ENCODE results near the gene GRM1. TPM values are rescaled to one million over a fixed set of nuclear protein-coding genes. Genes with fewer than 3 reads are reported as not detected.

GRM1 gene
- total RNA-seq, 6 experiments from 2014 or later: not detected

GRCh38 chr6:146341493-146342230 is 312.8 kb downstream of the GRM1 start:
- DNase-seq: no peak
- peaks cover 6% of the 10 kb centered on the region; the same call in 1 of the 2 replicates for H3K9me3 Mint-ChIP-seq
- no peaks in the 10 kb centered on the region; the same call in 1 of the 2 replicates for H3K27me3 Mint-ChIP-seq (ENCODE audit: insufficient read depth)
- H3K36me3 Mint-ChIP-seq (ENCODE audit: low read depth): no peaks in the 10 kb centered on the region
- no peak overlapping the region for H3K27ac Mint-ChIP-seq
- no peak overlapping the region for H3K4me3 Mint-ChIP-seq
- no peaks in the 10 kb centered on the region for H3K4me1 Mint-ChIP-seq (ENCODE audit: low read depth)
- no peak for TF ChIP-seq CTCF (IDR thresholded peaks at IDR 0.05)

GRCh38 chr6:146345598-146345997 is 316.7 kb downstream of the GRM1 start:
- Mint-ChIP-seq H3K27me3 (ENCODE audit: insufficient read depth) (no peaks in the 10 kb centered on the region), H3K9me3 (no peaks in the 10 kb centered on the region; the same call in 1 of the 2 replicates), H3K36me3 (ENCODE audit: low read depth) (no peaks in the 10 kb centered on the region), H3K4me3 (no peak overlapping the region), H3K27ac (no peak overlapping the region), H3K4me1 (ENCODE audit: low read depth) (no peaks in the 10 kb centered on the region)
- TF ChIP-seq CTCF (IDR thresholded peaks at IDR 0.05): no peak
- no peak for DNase-seq

GRCh38 chr6:146347090-146347489 is 318.2 kb downstream of the GRM1 start:
- no peak for TF ChIP-seq CTCF (IDR thresholded peaks at IDR 0.05)
- H3K36me3 Mint-ChIP-seq (ENCODE audit: low read depth): no peaks in the 10 kb centered on the region
- H3K4me3 Mint-ChIP-seq: no peak overlapping the region
- H3K4me1 Mint-ChIP-seq (ENCODE audit: low read depth): no peaks in the 10 kb centered on the region
- DNase-seq: no peak
- H3K27ac Mint-ChIP-seq: no peak overlapping the region
- H3K9me3 Mint-ChIP-seq: no peaks in the 10 kb centered on the region; the same call in 1 of the 2 replicates
- H3K27me3 Mint-ChIP-seq (ENCODE audit: insufficient read depth): peaks cover 3% of the 10 kb centered on the region

GRCh38 chr6:146347690-146348089 is 318.8 kb downstream of the GRM1 start:
- H3K4me1 Mint-ChIP-seq (ENCODE audit: low read depth): no peaks in the 10 kb centered on the region
- H3K4me3 Mint-ChIP-seq: no peak overlapping the region
- H3K27me3 Mint-ChIP-seq (ENCODE audit: insufficient read depth): peaks cover 5% of the 10 kb centered on the region
- no peaks in the 10 kb centered on the region for H3K36me3 Mint-ChIP-seq (ENCODE audit: low read depth)
- no peaks in the 10 kb centered on the region; the same call in 1 of the 2 replicates for H3K9me3 Mint-ChIP-seq
- TF ChIP-seq CTCF (IDR thresholded peaks at IDR 0.05): no peak
- DNase-seq: no peak
- H3K27ac Mint-ChIP-seq: no peak overlapping the region

GRCh38 chr6:146351018-146351417 is 322.2 kb downstream of the GRM1 start:
- Mint-ChIP-seq H3K9me3 (no peaks in the 10 kb centered on the region; the same call in 1 of the 2 replicates), H3K4me1 (ENCODE audit: low read depth) (no peaks in the 10 kb centered on the region; the same call in 1 of the 2 replicates), H3K4me3 (no peak overlapping the region), H3K36me3 (ENCODE audit: low read depth) (no peaks in the 10 kb centered on the region), H3K27me3 (ENCODE audit: insufficient read depth) (peaks cover 8% of the 10 kb centered on the region), H3K27ac (no peak overlapping the region)
- DNase-seq: no peak
- TF ChIP-seq CTCF (IDR thresholded peaks at IDR 0.05): no peak

Data from HFFc6 (cell line).